HG03066 (cell line): ENCODE results near the gene ME3.

ENCODE experiments used
- ATAC-seq: cut with Tn5 transposase; IDR thresholded peaks from one replicate; pipeline ENCODE4 v1.9.1; 2021; ENCODE audit warnings: low read depth; ENCODE audit not compliant: unreplicated experiment

Gene ME3

GRCh38 chr11:86497310-86497709 is 175.1 kb downstream of the ME3 start:
- no peak for ATAC-seq

DNA sequence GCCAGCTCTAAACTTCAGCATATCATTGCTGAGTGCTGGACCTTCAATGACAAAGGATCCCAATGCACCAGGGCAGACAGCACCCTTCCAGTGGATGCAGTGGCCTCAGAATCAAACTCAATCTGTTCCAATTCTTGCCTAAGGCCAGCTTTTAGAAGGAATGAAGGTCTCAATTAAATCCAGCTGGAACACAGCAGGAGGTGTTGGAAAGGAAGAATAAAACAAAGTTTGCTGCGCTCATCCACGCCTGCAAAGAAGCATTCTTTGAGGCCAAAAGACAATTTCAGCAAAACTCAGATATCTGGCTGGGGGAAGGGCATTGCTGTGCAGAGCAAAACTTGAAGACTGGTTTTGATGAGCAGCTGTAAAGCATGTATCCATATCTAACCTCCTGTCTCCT is 177.1 kb downstream of the ME3 start:
- no peak for ATAC-seq

GRCh38 chr11:86492370-86493010 is 179.9 kb downstream of the ME3 start:
- no peak for ATAC-seq

GRCh38 chr11:86491027-86491426 is 181.4 kb downstream of the ME3 start:
- no peak for ATAC-seq

DNA sequence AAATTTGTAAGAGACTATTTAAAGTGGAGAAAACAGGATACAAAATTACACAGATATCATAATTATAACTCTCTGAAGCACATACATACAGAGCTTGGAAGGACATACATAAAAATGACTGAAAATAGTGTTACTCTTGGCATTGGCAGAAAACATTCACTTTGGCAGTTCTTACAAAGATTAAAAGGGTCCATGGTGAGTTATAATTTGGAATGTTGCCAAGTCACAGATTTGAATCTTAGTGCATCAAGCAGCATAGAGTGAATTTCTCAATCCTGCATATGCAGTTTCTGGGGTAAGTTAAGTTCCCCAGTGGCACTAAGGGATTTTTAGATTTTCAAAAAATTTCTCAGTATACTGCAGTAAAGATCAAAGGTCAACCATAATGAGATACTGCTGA is 181.8 kb downstream of the ME3 start:
- no peak for ATAC-seq

GRCh38 chr11:86489442-86489841 is 183.0 kb downstream of the ME3 start:
- no peak for ATAC-seq

- ATAC-seq = no peak
Observed at GRCh38 chr11:86488553-86488952, 183.9 kb downstream of the ME3 start.

- ATAC-seq = no peak
Observed at GRCh38 chr11:86487671-86488070, 184.7 kb downstream of the ME3 start.

- ATAC-seq = no peak
Observed at GRCh38 chr11:86486261-86487030, 186.0 kb downstream of the ME3 start.

GRCh38 chr11:86484795-86485166 is 187.6 kb downstream of the ME3 start:
- ATAC-seq = no peak

DNA sequence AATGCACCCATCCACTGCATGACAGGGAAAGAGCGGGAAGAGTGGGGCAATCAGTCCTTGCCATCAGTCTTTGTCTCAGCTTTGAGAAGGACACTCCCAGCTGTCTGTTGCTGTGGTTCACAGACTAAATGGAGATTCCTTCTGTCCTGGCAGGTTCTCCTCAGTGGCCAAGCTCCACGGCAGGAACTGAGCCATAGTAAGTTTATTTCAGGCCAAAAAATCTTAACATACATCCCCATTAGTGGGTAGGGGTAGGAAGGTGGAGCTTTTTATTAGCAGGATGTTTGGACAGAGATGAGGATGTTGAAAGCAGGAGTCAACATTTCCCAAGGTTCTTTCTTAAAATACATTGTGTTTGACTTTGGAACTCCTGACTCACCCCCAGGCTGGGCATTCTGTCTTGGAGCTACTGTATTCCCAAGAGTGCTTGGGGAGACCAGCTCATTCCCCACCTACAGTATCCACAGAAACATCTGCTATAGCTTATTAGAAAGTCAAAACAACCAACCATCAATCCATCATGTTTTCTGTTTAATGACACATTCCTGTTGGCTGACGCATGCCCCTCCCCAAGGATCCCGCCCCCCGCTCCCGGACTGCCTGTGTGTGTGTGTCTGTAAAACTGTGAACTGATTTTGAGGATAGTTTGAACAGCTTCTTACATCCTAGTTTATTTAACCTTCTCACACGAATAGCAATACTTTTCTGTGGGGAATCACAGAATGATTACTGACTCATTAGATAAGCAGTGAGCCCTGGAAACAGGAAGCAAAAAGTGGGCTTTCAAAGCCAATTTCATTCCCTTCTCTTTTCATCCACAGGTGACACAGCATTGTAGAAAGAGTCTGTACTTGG is 188.2 kb downstream of the ME3 start:
- no peak for ATAC-seq

DNA sequence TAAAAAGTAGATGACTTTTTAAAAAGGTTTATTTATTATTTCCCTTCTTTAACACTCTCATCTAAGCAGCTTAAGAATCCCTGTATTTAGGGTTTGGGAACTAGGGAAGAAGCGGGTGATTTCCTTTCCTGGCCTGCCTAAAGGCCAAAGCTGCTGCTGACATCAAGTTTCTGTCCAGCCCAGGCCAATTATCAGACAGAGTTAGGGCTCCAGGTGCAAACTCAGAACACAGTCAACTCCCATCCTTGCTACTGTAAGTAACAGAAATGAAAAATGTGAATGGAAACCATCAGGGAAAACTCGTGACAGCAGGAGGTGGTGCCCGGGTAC is 188.8 kb downstream of the ME3 start:
- no peak for ATAC-seq

DNA sequence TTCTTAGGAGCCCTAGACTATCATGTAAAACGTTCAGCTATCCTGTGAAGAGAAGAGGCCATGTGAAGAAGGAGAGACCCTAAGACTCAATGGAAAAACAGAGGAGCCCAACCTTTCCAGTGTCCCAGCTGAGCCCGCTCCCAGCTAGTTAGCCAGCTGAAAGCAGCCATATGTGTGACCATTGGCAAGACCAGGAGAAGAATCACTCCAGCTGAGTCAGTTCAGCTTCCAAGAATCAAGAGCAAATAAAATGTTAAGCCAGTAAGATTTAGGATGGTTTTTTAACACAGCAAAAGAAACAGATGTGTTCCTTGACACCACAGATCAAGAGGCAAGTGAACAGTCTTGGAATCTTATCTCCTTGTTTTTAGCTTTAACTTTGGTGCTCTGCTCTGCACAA is 189.7 kb downstream of the ME3 start:
- no peak for ATAC-seq

GRCh38 chr11:86481399-86481798 is 191.0 kb downstream of the ME3 start:
- no peak for ATAC-seq

- ATAC-seq = no peak
Observed at GRCh38 chr11:86478348-86478747, 194.1 kb downstream of the ME3 start.

DNA sequence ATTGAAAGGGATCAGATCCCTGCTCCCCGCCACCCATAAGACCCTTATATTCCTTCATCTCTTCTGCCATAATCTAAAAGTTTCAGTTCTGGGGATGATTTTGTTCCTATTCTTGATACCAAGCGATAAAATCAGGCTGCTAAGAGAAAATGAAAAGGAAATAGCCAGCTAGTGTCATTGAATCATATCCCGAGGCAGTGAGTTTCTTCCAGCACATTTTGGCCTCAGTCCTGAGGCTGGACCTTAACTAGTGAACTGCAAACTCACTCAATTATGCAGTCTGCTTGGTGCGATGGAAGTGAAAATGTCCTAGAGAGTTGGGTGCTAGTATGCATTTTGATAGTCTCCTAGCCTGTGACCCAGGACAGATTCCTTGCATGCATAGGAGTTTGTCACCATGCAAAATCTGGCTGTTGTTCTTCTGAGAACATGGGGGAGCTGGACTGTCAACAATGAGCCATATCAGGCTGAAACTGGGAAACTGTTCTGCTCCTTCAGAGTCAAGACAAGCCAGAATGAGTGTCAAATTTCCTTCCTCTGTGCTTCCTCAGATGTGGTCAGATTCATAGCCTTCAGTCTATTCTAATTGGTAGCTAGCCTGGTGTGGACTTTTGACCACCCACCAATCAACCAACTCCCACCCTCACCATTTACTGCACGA is 194.8 kb downstream of the ME3 start:
- no peak for ATAC-seq

DNA sequence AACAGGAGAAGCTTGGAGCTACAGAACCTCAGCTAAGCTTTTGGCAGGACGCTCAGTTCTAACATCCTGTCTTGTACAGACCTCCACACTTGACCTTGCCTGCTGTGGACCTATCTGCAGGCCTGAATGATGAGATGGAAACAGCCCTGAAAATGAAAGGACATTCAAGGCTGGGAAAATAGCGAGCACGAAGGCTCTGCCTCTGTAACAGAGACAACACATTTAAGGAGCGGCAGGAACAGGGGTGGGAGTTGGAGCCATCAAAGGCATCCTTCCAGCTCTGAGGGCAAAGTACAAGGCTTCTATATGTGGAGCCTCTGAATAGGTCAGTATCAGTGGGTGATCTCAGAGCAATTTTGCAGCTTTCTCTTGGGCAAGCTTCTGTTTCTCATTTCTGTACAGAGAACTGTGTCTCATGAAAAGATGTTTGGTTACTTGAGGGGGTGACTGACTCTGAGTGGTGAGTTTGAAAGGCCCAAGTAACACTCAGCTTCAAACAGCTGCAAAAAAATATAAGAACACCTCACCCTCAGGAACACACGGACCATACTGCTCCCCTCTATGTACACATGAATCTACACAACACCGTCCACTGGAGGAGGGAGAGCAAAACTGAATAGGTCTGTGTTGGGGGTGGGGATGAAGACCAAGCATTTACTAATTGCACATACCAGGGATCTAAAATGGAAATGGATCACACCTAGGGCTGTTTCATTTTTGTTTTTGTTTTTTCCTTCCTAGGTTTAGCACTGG is 196.1 kb downstream of the ME3 start:
- ATAC-seq = no peak

DNA sequence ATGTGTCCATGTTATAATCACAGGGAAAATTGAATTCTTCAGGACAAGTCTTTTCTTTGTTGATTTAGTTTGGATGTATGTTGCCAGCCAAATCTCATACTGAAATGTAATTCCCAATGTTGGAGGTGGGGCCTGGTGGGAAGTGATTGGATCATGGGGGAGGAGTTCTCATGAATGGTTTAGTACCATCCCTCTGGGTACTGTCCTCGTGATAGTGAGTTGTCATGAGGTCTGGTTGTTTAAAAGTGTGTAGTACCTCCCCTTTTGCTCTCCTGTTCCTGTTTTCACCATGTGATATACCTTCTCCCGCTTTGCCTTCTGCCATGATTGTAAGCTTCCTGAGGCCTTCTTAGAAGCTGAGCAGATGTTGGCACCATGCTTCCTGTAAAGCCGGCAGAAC is 197.4 kb downstream of the ME3 start:
- ATAC-seq = no peak

- ATAC-seq = no peak
Observed at GRCh38 chr11:86473991-86474833, 198.2 kb downstream of the ME3 start.
